HG03045 (cell line): ENCODE measurements around the gene LMX1B.

Experiments used
- ATAC-seq: cut with Tn5 transposase; IDR thresholded peaks from one replicate; pipeline ENCODE4 v1.9.1; 2021; ENCODE audit warnings: mild to moderate bottlenecking, moderate library complexity; ENCODE audit not compliant: unreplicated experiment

LMX1B gene

DNA sequence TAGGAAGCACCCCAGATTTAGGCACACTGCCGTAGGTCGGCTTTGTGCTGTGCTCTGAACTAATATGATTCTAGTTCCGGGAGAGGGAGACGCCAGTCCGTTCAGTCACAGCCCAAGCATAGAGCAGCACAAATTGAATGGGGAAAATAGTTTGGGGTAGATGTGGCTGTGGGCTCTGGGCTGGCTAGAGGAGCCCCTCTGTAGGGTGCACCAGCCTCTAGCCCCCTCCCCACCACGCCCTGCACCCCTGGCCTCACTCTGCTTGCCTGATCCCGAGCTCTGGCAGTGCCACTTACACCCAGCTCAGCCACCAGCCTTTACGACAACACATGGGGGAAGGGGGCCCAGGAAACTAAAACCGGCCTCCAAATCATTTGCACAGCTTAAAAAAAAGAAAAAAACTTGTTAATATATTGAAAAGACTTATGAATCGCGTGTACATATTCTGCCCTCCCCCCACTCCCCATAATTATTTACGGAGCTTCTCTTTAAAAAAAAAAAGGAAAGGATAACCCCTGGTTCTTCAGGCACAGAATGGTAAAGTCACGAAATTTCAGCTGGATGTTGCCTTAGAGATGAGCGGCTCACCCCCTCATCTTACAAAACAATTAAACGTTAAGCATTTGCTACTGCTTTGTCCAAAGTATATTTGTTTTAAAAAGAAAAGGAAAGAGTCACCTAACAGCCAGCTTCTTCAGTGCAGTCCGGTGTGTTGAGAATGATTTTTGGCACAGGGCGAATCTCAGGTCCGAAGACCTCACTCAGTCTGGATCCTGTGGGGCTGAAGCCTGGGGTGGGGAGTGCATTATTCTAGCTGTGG, 3.5 kb downstream of the LMX1B start:
- no peak for ATAC-seq

DNA sequence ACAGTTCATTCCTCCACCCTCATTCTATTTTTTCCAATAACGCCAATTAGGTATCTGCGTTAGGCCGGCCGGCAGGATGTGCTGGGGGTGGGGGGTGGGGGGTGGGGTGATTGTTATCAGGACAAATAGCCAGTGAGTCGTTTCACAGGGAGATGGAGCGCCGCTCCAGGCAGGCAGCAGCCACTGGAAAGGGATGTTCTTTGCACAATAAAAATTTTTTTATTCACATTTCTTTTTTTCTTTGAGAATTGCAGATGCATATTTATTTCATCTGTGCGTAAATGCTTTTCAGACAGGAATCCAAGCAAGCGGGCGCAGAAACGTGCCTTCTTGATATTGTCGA, 4.1 kb downstream of the LMX1B start:
- ATAC-seq = no peak

DNA sequence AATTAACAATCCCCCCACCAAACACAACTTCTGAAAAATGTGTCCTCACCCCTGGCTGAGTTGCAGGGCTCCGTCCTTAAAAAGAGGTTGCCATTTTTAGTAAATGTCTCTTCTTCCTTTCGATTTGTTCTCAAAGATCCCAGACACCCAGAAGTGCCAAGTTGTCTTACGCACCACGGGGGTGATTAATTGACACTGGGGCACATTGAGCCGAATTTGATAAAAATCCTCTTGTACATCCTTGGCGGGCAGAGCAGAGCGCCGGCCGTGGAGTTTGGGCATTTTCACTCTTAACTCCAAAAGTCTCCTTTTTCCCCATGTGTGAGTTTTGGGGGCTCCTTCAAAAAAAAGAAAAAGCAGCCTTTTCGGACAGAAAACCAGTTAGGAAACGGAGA, 4.5 kb downstream of the LMX1B start:
- ATAC-seq = no peak

DNA sequence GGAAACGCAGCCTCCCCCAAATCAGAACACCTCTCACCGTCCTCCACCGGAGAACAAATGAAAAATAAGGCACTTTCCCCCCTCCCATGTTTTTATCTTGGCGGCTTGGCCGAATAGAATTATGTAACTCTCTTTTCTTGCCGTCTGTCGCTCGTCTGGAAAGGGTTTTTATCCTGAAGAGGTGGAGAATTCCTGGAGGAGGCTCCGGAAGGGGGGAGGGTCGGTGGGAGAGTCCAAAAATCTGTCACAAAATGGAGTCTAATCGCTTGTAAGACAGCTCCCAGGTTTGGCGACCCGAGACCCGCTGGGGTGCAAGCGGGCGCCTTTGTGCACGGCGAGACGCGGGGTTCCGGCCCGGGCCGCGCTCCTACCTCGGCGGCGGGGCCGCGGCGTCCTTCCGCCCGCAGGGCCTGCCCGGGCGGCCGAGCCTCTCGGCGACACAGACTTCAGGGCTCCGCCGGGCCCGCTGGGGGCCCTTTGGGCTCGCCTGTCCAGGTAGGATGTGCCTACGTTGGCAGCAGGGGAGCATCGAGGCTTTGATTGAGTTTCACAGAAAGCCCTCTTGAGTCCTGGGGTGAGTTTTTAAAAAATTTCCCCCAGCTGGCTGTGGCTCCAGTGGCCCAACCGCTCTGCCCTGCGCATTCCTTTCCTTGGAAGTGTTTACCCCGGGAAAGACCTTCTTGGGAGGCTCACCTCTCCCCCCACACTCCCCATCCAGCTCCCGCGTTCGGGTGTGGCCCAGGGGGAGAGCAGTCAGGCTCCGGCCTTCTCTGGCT, 5.0 kb downstream of the LMX1B start:
- ATAC-seq = no peak

DNA sequence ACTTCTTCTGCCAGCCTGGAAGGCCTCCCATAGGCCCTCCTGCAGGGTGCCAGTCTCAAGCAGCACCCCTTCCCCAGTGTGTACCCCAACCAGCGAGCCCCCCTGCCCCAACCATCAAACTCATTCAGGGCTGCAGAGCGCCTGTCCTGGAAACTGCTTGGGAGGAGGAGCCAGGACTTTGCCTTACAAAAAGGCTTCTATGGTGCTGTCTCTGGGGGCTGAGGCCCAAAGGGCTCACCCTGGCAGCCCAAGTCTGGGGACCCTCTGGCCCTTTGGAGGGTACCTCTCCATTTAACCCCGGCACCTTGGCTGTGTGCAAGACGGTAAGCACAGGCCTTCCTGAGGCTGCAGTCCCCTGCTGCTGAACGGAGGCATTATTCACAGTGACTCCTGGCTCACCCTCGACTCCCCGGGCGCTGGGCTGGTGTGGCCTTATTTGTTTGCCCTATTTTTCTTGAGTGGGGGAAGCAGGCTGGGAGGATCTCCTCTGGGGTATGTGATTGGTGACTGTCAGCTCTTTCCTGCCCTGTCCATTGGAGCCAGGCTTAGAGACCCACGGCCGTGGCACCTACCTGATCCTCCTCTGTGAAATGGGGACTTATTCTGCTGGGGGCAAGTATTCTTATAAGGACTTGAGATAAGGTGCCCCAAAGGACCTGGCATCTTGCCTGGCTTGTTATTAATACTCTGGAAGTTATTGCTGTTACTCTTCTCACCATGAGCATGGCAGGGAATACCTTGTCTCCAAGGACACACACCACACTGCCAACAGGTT, 5.8 kb downstream of the LMX1B start:
- no peak for ATAC-seq

DNA sequence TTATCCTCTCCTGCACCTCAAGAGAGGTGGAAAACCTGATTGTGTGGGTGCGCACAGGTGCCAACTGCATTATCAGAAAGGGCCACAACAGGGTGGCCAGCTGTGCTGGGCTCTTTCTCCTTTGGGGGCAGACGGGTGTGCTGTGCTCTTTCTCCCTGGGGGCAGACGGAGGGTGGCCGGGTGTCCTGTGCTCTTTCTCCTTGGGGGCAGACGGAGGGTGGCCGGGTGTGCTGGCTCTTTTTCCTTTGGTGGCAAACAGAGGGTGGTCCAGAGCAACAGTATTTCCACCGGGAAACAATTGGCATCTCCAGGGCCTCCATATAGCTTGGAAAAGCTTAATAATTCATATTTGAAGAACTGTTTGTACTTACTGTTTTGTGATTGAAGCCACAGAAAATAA, 6.8 kb downstream of the LMX1B start:
- no peak for ATAC-seq

DNA sequence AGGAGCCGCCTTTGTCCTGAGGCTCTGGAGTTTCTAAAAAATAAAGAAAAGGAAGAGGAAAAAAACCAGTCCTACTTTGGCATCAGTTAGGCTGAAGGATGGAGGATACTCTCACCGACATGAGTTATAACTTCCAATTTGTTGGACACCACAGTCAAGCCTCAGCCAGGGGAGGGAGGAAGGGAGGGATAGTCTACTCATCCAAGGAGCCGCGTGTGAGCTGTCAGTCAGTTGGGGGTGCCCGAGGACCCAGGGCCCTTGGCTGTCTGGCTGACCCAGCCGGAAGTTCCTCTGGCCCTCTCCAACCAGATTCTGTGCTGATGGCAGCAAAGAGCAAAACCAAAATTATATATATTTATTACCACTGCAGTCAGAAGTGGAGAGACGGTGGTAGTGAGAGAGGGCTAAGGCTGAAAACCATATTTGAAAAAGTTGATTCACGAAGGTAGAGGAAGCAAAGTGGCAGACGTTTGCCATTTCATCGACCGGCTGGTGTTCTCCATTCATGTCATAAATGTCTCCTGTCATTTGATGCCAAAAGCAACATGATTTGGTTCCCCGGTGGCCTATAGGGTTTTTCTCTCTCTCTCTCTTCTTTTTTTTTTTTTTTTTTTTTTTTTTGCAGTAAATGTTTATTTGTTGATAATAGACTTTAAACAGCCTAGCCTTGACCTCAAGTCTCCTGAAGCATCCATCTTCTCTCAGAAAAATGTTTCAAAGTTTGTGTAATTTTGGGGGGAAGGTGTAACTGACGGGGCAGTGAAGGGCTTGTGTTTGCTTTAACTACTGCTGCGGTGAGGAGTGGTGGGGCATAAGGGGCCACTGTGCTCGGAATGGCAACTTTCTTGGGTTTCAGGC, 7.6 kb downstream of the LMX1B start:
- ATAC-seq = no peak

DNA sequence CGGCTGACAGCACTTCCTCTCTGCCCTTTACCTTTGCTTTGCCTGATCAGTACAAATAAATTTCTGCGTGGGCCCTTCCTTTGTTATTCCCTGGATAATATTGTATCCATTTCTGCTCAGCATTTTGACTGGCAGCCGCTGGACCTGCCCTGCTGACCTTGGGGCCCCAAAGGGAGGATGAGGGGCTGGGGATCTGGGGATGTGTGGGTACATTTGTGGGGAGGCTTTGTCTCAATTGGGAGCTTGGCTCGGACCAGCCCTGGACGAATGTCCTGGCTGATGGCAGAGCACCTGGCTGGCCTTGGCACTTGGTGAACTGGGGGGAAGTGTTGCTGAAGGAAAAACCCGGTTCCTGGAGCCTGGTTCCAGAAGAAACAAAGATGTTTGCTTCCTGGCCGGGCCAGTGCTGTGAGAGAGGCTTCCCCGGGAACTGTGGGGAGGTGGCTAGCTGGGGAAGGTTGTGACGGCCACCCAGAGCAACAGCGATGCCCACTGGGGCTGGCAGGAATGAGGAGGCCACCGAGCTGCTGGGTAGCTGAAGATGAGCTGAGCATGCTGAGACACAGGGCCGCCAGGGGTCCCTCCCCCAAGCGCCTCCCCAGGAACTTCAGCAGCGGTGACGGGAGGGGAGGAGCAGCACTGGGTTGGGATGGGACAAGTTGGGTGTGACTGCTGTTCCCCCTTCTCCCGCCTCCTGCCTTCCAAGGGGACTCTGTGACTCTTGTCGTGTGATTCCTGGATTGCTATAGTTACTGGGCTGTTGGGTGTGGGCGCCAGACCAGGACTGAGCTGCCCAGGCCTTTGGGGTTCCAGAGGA, 8.4 kb downstream of the LMX1B start:
- ATAC-seq = no peak

DNA sequence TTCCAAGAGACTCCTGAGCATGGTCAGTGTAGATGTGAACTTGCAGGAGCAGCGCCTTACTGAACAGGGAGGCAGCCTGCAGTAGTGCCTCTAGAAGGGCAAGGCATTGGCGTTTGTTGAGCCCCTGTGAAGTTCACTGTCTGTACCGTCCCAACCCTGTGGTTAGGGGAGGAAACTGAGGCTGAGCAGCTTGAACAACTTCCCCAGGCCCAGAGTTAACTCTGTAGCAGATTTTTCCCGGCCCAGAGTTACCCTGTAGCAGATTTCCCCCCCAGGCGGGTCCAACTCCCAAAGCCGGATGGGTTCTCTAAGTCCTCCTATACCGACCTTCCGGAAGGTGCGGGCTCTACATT, 9.6 kb downstream of the LMX1B start:
- ATAC-seq = no peak

DNA sequence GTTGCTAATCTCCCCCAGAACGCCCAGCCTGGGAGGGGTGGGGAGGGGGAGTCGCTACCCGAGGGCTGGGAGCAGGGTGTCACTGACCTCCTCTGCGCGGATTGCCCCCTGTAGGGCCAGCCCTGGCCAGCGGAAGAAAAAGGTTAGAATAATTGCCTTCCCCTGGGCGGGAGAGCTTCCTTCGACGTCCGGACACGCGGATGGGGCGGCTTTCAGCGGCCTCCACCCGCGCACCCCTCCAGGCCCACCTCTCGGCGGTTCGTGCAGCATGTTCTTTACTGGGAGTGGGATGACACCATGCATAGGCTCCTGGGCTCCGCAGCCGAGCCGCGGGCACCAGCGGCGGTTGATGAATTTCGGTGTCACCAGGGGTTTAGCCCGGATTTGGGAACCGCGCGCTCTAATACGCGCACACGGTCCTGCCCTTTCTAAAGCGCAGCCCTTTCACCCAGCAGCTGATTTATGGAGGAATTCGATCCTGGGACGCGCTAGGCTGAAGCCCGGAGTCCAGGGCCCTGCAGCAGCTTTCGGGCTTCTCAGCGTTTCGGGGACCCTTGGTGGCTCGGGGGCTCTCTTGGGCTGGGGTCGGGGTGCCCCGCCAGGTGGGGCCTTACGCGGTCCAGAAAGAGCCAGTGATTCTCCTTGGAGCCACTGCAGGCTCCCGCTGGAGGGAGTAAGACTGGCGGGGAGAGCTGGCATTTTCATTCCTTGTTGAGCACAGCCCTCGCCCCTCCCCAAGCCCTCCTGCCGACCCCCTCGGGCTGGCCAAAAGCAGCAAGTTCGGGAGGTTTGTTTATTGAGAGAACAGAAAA, 10.1 kb downstream of the LMX1B start:
- ATAC-seq = no peak

DNA sequence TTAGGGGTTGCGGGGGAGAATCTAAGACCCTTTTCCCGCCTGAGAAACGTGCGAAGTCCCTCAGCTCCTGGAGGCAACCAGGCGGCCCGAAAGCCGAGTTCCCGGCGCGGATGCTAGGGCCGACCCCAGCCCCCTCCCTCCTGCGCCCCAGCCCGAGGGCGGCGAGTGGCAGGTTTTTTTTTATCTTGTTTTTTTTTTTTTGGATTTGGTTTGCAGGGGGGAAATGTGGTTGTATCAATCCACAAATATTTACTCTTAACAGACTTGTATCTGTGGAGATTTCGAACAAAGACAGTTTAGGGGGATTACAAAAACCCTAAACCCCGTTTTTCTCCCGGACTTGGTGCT, 10.7 kb downstream of the LMX1B start:
- no peak for ATAC-seq

DNA sequence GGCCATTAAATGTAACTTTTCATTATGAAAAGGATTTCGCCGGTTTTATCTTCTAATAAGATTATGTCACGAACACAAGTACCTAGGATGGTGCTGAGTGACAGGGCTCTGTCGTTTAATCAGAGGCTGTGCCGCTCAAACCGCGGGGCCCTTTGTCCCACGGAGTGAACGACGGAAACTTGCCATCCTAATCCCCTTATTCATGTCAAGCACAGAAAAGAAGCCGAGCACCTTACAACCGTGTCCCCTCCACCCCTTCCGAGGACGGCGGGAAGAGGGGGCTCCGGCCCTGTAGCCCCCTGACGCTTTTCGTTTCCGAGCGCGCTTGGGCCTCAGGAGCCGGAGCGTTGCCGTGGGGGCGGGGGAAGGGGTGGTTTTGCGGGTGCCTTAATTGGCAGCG, 11.2 kb downstream of the LMX1B start:
- no peak for ATAC-seq

DNA sequence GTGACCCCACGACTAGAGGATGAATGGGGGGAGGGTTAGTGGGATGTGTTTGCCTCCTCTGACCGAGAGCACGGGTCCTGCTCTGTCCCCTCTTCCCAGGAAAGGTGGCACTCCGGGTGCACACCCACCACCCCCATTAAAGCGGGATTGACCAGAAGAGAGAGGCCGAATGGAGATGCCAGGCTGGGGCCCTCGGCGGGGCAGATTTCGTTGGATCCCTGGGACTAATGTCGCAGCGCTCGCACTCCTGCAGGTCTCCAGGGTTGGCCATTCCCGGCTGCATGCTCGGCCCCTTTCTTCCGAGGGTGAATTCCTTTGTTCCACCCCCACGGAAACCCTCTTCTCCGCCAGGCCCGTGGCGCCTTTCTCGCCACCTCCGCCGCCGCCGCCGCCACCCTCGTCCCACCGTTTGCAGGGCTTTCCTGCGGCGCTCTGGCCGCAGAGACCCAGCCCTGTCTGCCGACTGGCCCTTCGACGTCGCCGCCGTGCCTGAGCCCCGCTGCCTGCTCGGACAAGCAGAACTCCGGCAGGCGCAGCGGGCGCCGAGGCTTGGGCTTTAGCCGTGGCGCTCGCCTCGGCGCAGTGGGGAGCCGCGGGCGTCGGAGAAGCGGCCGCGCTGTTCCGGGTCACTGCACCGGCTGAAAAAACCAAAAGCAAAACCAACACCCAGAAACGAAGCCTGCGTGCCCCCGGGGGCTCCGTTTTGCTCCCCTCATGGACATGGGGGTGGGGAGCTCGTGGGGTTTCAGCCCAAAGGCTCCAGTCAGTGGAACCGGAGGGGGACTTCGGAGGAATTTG, 11.8 kb downstream of the LMX1B start:
- no peak for ATAC-seq

DNA sequence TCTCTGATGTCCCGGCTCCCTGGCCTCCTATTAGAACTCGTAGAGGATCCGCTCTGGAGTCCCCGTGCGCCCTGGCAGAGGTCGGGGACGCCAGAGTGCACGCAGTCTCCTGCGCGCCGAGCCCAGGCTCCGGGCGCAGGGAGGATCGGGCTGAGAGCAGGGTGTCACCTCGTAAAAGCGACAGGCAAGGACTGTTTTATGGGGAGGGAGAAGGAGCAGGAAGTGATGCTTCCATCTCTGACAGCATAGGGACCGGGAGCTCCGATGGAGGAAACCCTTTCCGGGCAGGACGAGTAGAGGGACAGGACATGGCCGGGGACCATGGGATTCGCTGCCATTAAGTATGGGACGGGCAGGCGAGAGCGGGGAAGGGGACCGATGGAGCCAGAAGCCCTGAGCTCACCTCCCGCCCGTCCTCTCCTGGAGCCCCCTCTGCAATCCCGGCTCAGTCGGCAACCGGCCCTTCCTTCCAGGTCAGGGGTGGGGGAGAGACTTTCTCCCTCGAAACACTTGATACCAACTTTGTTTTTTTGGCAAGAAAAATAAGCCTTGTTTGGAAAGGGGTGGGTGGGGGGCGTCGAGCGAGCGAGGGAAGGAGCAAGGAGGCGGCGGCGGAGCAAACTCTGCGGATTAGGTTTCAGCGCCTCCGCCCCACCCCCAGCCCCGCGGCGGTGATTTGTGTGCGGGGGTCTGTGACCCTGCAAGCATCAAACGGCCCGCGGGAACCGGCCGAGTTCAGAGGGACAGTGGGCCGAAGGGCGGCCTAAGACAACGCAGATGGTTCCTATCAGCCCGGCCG, 12.6 kb downstream of the LMX1B start:
- no peak for ATAC-seq

DNA sequence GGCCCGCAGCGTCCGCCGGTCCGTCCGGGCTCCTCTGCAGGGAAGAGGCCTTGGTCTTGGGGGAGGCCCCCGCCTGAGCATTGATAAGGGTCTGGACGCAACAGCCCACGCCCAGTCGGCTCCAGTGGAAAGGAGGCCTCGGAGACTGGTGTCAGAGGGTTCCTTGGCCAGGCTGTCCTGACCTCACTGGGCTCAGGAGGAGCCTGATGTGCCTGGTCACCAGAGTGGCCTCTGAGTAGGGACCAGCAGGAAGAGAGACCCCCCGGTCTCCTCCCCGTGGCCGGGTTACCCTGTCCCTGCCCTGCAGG, 13.2 kb downstream of the LMX1B start:
- no peak for ATAC-seq

DNA sequence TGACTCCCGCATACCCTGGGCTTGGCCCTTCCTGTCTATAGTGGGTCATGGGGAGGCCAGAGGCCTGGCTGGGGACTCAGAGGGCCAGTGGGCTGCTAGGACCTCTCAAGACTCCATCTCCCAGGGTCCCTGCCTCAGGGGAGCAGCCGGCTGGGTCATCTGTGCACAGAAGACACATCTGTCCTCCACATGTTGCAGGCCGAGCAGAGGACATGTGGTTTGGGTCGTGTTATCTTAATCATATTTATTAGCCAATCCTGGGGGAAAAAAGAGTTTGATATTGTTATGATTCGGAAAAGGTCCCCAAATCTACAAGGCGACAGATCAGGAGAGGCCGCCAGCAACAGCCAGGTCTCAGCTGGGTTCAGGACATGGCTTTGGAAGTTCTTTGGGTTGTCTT, 14.4 kb downstream of the LMX1B start:
- ATAC-seq = no peak

DNA sequence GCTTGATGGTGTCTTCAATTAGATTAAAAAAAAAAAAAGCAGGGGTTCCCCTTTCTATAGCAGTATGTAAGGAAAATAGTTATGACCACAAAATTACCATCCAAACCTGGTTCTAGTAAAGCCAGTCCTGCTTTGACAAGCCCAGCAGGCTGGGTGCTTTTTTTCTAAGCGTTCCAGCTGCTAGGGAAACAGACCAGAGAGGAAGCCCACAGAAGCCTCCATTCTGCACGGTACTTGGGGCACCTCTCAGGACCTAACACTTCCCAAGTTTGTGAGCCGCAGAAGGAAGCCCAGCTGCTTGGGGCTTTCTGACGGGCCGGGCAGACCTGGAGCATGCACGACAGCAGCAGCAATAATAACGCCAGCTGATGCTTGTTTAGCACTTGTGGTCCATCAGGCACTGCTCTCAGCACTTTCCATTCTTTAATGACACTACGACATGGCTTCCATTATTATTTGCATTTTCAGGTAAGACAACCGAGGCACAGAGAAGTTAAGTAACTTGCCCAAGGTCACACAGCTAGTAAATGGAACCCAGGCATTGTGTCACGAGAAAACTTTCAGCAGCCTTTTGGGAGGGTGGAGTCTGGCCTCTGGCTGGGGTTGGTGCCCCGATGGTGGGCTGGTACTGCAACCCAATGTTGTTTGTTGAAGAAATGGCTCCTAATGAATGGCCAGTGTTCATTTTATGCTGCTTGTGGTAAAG, 15.4 kb downstream of the LMX1B start:
- ATAC-seq = no peak
